Activated naive CD8-positive, alpha-beta T cell (primary cell): ENCODE data around the gene PAX2.

Source experiments
- H3K27ac Mint-ChIP-seq: one replicate; pipeline ENCODE4 v1.8.0; 2021; ENCODE audit warnings: mixed read lengths
- H3K27me3 Mint-ChIP-seq: one replicate; pipeline ENCODE4 v1.8.0; 2021; ENCODE audit warnings: mixed read lengths
- H3K36me3 Mint-ChIP-seq: one replicate; pipeline ENCODE4 v1.8.0; 2021; ENCODE audit warnings: mixed read lengths
- H3K4me1 Mint-ChIP-seq: one replicate; pipeline ENCODE4 v1.8.0; 2021; ENCODE audit warnings: low read depth, mixed read lengths
- H3K4me3 Mint-ChIP-seq: one replicate; pipeline ENCODE4 v1.8.0; 2021; ENCODE audit warnings: mild to moderate bottlenecking, mixed read lengths
- H3K9me3 Mint-ChIP-seq: one replicate; pipeline ENCODE4 v1.8.0; 2021; ENCODE audit warnings: low read depth, mixed read lengths

Gene PAX2

DNA sequence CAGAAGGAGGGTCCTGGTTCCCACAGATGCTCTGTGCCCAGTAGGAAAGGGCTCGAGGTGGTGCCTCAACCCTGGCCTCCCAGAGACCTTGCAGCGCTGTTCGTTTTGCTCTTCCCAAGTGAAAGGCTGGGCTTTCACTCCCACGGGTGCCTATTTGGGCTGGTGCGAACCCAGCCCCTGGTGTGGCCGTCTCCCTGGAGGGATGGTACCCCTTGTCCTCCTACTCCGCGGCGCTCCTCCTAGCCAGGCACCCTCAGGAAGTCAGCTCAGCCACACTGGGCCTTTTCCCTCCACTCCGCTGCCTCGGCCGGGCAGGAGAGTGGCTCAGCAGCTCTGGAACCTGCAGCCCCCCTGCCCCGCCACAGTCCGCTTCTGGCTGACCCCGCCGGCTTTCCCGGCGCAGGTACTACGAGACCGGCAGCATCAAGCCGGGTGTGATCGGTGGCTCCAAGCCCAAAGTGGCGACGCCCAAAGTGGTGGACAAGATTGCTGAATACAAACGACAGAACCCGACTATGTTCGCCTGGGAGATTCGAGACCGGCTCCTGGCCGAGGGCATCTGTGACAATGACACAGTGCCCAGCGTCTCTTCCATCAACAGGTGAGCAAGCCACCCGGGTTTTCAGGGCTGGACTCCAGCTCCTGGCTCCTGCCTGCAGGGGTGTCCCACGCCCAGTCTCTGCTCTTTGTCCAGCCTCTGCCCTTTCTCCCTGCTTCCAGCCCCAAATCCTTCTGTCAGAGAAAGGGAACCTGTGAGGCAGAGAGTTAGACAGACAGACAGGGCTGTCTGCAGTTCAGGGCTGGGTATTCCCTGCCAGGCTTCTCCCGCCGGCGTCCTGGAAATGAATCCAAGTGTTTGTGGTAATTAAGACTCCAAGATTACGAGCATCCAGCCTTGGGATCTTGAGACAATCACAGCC is 5.2 kb downstream of the PAX2 start:
- no peak overlapping the region for H3K4me3 Mint-ChIP-seq
- peaks cover 47% of the 10 kb centered on the region for H3K27me3 Mint-ChIP-seq
- peaks cover 29% of the 10 kb centered on the region for H3K4me1 Mint-ChIP-seq
- no peaks in the 10 kb centered on the region for H3K9me3 Mint-ChIP-seq
- H3K36me3 Mint-ChIP-seq: no peaks in the 10 kb centered on the region
- H3K27ac Mint-ChIP-seq: no peak overlapping the region

- H3K4me1 Mint-ChIP-seq: peaks cover 25% of the 10 kb centered on the region
- H3K27ac Mint-ChIP-seq: no peak overlapping the region
- no peaks in the 10 kb centered on the region for H3K9me3 Mint-ChIP-seq
- H3K36me3 Mint-ChIP-seq: no peaks in the 10 kb centered on the region
- H3K27me3 Mint-ChIP-seq: peaks cover 47% of the 10 kb centered on the region
- H3K4me3 Mint-ChIP-seq: no peak overlapping the region
Observed at GRCh38 chr10:100751211-100751933, 6.0 kb downstream of the PAX2 start.

GRCh38 chr10:100755821-100756220 is 10.4 kb downstream of the PAX2 start:
- no peaks in the 10 kb centered on the region for H3K4me1 Mint-ChIP-seq
- H3K4me3 Mint-ChIP-seq: no peak overlapping the region
- H3K9me3 Mint-ChIP-seq: no peaks in the 10 kb centered on the region
- peaks cover 69% of the 10 kb centered on the region for H3K27me3 Mint-ChIP-seq
- no peaks in the 10 kb centered on the region for H3K36me3 Mint-ChIP-seq
- no peak overlapping the region for H3K27ac Mint-ChIP-seq

GRCh38 chr10:100759331-100759730 is 13.9 kb downstream of the PAX2 start:
- no peaks in the 10 kb centered on the region for H3K4me1 Mint-ChIP-seq
- no peaks in the 10 kb centered on the region for H3K36me3 Mint-ChIP-seq
- no peak overlapping the region for H3K27ac Mint-ChIP-seq
- no peak overlapping the region for H3K4me3 Mint-ChIP-seq
- no peaks in the 10 kb centered on the region for H3K9me3 Mint-ChIP-seq
- H3K27me3 Mint-ChIP-seq: peaks cover 55% of the 10 kb centered on the region

GRCh38 chr10:100760726-100761125 is 15.3 kb downstream of the PAX2 start:
- Mint-ChIP-seq H3K36me3 (no peaks in the 10 kb centered on the region), H3K4me1 (no peaks in the 10 kb centered on the region), H3K27ac (no peak overlapping the region), H3K27me3 (peaks cover 49% of the 10 kb centered on the region), H3K9me3 (no peaks in the 10 kb centered on the region), H3K4me3 (no peak overlapping the region)

GRCh38 chr10:100761191-100761590 is 15.8 kb downstream of the PAX2 start:
- Mint-ChIP-seq H3K27me3 (peaks cover 48% of the 10 kb centered on the region), H3K4me1 (no peaks in the 10 kb centered on the region), H3K4me3 (no peak overlapping the region), H3K9me3 (no peaks in the 10 kb centered on the region), H3K27ac (no peak overlapping the region), H3K36me3 (no peaks in the 10 kb centered on the region)

- Mint-ChIP-seq H3K4me1 (no peaks in the 10 kb centered on the region), H3K27me3 (peaks cover 43% of the 10 kb centered on the region), H3K4me3 (no peak overlapping the region), H3K9me3 (no peaks in the 10 kb centered on the region), H3K36me3 (no peaks in the 10 kb centered on the region), H3K27ac (no peak overlapping the region)
Observed at GRCh38 chr10:100763043-100763747, 17.8 kb downstream of the PAX2 start.

DNA sequence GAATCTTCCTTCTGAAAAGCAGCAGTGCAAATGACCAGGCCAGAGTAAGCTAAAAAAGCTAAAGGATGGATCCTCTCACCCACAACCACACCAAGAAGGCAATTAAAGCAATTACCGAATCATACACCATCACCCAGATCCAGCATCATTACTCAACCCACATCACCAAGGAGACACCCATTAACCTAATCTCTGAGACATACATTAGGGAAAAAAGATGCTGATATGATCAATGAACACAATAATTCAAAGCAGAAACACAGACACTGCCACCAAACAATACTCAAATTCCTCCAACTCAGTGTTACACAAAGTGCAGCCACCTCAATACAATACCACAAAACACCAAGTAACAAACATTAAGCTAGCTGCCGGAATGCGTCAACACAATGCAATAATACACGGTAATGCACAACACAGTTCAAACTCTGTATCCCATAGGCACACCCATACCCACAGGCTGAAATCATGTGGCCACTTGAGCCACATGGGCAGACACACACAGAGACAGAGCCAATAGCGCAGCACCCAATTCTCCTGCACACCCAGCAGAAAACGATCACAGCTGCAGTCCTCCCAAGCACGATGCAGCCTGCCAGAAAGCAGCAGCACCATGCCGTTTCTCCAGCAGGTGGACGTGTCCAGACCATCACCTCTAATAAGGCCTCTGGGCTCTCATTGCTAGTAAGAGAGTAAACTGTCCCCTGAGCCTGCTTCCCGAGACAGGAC is 21.5 kb downstream of the PAX2 start:
- Mint-ChIP-seq H3K27ac (no peak overlapping the region), H3K36me3 (no peaks in the 10 kb centered on the region), H3K4me1 (no peaks in the 10 kb centered on the region), H3K9me3 (no peaks in the 10 kb centered on the region), H3K4me3 (no peak overlapping the region), H3K27me3 (peaks cover 15% of the 10 kb centered on the region)

DNA sequence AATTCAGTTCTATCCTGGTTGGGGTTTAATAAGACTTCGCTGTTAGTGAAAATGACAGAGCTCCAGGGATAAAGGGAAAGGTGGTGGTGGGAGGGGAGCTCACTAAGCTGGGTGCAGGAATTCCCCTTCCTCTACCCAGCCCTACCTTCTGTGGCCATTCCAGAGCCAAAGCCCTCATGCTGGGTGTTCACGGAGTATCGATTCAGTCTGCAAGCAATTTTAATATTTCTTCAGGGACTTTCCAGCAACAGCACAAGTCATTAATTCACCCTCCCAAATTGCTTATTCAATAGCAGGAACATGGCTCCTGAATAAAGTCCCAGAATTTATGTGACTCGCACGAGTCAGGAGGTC is 22.0 kb downstream of the PAX2 start:
- H3K4me1 Mint-ChIP-seq: no peaks in the 10 kb centered on the region
- H3K27ac Mint-ChIP-seq: no peak overlapping the region
- no peak overlapping the region for H3K4me3 Mint-ChIP-seq

DNA sequence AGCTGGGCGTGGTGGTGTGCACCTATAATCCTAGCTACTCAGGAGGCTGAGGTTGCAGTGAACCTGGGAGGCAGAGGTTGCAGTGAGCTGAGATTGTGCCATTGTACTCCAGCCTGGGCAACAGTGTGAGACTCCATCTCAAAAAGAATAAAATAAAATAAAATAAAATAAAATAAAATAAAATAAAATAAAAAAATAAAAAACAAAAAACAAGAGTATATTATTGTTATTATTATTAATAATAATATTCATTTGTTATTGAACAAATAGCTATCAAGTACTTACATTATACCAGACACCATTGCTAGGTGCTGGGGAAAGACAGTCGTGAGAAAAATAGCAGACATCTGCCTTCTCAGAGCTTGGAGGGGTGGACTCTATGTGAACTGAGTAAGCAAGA is 24.1 kb downstream of the PAX2 start:
- no peak overlapping the region for H3K4me3 Mint-ChIP-seq
- H3K36me3 Mint-ChIP-seq: no peaks in the 10 kb centered on the region
- H3K27ac Mint-ChIP-seq: no peak overlapping the region
- H3K27me3 Mint-ChIP-seq: peaks cover 16% of the 10 kb centered on the region
- H3K9me3 Mint-ChIP-seq: no peaks in the 10 kb centered on the region
- no peaks in the 10 kb centered on the region for H3K4me1 Mint-ChIP-seq

More for the DNA sequence above, 22.0 kb downstream of the PAX2 start:
- H3K36me3 Mint-ChIP-seq: no peaks in the 10 kb centered on the region
- H3K27me3 Mint-ChIP-seq: peaks cover 12% of the 10 kb centered on the region
- H3K9me3 Mint-ChIP-seq: no peaks in the 10 kb centered on the region

GRCh38 chr10:100773646-100774045 is 28.3 kb downstream of the PAX2 start:
- no peak overlapping the region for H3K4me3 Mint-ChIP-seq
- H3K27ac Mint-ChIP-seq: no peak overlapping the region
- no peaks in the 10 kb centered on the region for H3K9me3 Mint-ChIP-seq
- H3K27me3 Mint-ChIP-seq: peaks cover 13% of the 10 kb centered on the region
- no peaks in the 10 kb centered on the region for H3K4me1 Mint-ChIP-seq
- H3K36me3 Mint-ChIP-seq: no peaks in the 10 kb centered on the region

- no peaks in the 10 kb centered on the region for H3K9me3 Mint-ChIP-seq
Observed at GRCh38 chr10:100774223-100774622, 28.8 kb downstream of the PAX2 start.

DNA sequence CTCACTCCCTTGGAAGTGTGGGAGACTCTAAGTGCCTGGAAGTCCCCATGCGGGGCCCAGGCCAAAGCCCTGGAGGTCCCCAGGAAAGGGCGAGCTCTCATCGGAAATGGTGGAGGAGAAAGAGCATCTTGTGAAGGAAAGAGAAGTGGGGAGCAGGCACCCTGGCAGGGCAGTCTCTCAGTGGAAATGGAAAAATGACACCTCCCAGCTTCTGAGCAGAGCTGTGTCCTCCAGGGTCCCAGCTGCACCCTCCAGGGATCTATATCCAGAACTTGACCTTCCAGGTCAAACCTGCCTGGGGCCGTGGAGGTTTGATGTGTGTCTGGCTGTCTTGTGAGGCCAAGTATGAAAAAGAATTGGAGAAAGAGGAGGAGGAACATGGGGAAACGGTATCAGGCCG is 29.5 kb downstream of the PAX2 start:
- H3K27ac Mint-ChIP-seq: no peak overlapping the region
- H3K4me3 Mint-ChIP-seq: no peak overlapping the region
- no peaks in the 10 kb centered on the region for H3K36me3 Mint-ChIP-seq
- H3K4me1 Mint-ChIP-seq: no peaks in the 10 kb centered on the region
- H3K27me3 Mint-ChIP-seq: peaks cover 18% of the 10 kb centered on the region
- H3K9me3 Mint-ChIP-seq: no peaks in the 10 kb centered on the region

More at GRCh38 chr10:100774223-100774622, 28.8 kb downstream of the PAX2 start:
- Mint-ChIP-seq H3K27me3 (peaks cover 18% of the 10 kb centered on the region), H3K4me3 (no peak overlapping the region), H3K36me3 (no peaks in the 10 kb centered on the region), H3K27ac (no peak overlapping the region), H3K4me1 (no peaks in the 10 kb centered on the region)

- H3K4me1 Mint-ChIP-seq: no peaks in the 10 kb centered on the region
- H3K27me3 Mint-ChIP-seq: peaks cover 18% of the 10 kb centered on the region
- H3K9me3 Mint-ChIP-seq: no peaks in the 10 kb centered on the region
- H3K4me3 Mint-ChIP-seq: no peak overlapping the region
- no peak overlapping the region for H3K27ac Mint-ChIP-seq
- H3K36me3 Mint-ChIP-seq: no peaks in the 10 kb centered on the region
Observed at GRCh38 chr10:100775386-100775785, 30.0 kb downstream of the PAX2 start.
